ENCODE results near the gene UTS2R.

UTS2R gene

DNA sequence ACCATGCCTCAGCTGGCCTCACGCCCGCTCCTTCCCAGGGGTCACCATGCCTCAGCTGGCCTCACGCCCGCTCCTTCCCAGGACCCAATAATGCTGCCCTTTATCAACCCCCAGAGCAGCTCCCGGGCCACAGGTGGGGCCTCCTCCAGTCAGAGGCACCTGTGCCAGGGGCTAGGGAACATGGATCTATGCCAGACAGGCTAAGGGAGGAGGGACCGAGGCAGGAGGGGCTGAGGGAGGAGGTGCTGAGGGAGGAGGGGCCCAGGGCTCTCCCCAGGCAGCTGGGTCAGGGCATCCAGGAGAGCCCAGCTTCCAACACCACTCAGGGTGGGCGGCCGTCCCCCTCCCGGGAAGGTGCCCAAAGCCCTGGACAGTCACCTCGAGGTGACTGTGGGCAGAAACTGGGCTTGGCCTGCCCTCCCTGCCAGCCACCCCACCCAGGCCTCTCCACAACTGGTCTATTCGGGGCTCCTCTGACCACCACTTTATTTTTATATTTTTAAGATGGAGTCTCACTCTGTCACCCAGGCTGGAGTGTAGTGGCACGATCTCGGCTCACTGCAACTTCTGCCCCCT, 19.4 kb downstream of the UTS2R start:
- no peak for DNase-seq

DNA sequence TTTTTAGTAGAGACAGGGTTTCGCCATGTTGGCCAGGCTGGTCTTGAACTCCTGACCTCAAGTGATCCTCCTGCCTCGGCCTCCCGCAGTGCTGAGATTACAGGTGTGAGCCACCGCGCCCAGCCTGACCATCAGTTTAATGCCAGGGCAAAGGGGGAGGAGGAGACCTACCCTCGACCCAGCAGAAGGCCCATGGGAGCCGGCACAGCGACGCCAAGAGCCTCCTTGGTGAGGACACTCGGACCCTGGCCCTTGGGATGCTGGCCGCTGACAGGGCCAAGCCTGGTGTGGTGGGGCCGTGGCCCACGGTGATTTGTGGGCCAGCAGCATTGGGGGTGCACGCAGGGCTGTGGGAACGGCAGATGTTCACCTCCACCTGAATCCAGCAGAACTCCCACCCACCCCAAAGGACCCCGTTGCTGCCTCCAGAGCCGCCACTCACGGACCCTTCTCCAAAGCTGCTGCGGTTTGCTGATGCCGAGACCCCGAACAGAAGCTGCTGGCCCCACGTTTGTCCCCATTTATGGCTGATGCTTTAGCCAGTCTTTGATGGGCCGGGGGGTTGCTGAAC, 20.0 kb downstream of the UTS2R start:
- no peak for DNase-seq

DNA sequence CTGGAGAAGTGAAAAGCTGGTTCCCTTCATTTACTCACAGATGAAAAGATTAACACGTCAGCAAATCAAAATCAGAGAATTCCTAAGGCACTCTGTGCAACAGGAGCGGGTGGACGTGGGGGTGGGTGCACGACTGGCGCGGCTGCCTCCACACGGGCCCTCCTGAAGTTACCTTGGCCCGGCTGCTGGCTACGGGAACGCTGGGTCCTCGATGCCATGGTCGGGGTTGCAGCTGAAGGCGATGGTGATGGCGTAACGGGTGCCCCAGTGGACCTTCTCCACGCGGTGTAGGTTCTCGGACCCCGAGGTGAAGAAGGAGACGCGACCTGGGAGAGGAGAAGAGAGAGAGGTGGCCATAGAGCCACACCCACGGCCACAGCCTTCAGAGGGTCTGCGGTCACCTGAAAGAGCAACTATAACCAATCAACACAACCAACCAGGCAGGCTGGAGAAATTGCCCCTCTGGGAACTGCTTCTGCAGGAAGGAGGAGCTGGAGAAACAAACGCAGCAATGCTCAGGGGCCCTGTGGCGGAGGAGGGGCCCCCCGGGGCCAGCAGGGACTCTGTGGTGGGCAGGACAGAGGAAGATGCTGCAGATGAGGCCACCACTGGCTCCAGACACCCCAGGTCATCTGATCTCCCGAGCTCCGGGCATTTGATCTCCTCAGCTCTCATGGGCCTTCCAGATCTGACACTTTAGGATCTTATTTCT, 20.8 kb downstream of the UTS2R start:
- no peak for DNase-seq

DNA sequence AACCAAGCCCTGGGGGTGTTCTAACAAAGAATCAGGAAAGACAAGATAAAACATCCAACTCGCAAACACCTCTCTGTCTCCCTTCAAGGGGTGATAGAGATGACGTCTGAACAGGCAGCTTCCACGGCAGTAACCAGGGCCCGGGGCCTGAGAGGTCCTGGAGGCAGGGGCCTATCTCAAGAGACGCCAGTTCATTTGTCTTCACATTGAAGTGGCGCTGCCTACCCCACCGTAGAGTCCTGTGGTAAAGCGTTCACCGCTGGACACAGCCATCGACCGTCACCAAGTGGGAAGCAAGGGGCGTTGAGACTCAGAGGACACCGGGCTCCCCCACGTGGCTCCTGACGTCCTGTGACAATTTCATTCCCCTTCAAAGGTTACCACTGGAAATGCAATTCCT, 21.4 kb downstream of the UTS2R start:
- DNase-seq = no peak

DNA sequence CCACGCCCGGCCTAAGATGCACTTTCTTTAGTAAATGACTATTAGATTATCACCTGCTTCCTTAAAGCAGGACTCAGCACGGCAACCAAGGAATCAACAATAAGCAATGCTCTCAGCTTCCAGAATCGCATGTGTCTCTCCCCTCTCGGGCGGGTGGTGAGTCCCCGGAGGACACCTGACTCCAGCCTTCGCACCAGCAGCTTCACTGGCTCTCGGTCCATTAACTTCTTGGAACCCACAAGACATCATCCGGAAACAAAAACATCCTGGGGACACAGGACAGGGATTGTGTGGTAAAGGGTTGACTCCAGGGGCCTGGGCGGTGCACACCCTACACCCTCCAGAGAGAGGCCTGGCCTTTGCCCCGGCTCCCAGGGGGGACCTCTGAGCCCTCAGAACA, 22.7 kb downstream of the UTS2R start:
- DNase-seq = no peak

DNA sequence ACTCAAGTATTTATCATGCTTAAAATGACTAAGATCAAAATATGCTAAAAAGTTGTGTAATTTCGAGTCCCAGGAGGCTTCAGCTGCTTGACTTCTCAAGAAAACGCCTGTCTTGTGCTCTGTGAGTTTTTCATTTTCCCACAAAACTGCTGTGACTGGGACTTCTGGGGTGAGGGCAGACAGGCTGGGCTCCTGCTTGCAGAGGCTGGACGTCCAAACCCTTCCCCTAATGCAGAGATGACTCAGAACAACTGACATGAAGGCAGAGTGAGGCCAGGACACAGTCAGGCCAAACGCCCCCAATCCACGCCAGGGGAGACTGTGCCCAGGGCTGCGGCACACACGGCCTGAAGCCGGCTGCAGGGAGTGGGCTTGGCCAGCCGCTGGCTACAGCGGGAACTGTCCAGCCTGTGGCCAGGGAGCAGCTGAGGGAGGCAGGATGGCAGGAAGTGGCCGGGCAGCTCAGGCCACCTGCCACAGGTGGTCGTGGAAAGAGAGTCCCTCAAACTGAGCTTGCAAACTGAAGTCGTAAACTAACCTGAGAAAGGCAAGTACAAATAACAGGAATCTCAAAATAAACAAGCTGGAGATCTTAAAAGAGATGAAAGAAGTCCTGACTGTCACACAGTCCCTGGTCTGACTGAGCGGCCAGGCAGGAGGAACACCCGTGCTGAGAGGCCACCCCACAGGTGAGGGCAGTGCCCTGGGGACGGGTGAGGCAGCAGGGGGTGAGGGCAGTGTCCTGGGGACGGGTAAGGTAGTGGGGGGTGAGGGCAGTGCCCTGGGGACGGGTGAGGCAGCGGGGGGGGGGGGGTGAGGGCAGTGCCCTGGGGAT, 25.3 kb downstream of the UTS2R start:
- no peak for DNase-seq

DNA sequence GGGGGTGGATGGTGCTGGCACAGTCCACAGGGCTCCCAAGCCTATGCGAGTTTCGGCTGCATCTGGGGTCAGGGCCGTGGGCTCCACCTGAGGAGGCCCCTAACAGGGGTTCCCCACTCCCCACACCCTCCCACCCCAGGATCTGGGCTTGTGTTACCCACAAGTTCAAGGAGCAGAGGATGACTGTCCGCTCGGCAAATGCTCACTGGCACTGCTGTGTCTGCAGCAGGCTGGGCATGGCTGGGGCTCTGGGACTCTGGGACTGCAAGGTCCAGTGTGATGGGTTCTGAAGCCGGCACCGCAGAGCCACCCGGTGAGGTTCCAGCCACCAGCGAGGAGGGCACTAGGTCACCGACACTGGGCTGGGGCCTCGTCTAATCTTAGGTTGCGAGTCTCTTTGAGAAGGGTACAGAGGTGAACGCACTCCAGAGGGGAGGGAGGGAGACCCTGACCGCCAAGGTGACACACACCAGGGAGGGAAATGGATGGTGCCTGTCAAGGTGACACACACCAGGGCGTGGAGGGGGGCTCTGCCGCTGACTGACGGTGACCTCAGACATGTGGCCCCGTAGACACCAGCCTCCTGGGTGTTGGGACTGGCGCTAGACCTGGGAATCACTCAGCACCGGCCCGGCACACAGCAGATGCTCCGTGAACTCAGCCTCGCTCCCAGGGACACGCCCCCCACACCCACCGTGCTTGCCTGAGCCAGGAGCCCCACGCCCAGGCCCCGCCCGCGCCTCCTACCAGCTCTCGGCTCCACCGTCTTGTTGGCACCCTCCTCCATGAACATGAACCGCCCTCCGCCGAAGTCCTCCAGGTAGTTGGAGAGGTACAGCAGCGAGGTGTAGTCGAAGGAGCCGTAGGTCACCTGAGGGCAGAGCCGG, 26.1 kb downstream of the UTS2R start:
- no peak for DNase-seq

DNA sequence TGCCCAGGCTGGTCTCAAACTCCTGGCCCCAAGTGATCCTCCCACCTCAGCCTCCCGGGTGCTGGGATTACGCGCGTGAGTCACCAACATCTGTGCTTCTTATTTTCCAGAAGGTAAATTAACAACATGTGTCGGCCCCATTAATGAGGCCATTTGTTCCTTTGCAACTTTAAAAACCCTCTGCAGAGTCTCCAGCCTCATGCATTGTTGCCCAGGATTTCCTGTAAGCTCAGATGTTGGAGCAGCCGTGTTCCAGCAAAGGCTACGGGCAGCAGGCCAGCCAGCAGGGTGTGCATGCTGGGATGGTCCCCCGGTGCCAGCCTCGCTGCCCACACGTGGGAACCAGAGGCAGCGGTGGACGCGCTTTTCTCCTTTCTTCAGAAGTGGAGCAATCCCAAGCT, 27.5 kb downstream of the UTS2R start:
- no peak for DNase-seq

DNA sequence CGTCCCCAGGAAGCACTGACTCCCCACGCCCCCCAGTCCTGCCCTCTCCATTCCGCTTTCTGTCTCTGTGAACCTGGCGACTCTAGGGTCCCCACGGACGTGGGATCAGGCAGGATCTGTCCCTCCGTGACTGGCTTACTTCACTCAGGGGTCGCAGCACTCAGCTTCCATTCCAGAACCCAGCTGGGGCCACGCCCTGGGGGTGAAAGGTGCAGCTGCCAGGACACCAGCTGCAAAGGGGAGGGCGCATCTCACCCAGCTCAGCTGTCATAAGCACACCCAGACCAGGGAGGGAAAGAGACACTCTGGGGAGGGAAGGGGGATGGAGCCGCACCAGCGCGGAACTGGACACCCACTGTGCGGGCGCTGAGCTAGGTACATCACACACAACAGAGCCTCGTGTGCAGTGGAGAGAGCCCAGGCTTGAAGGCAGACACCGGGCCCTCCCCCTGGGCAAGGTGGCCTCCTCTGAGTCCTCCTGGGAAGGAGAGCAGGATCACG, 28.1 kb downstream of the UTS2R start:
- no peak for DNase-seq

DNA sequence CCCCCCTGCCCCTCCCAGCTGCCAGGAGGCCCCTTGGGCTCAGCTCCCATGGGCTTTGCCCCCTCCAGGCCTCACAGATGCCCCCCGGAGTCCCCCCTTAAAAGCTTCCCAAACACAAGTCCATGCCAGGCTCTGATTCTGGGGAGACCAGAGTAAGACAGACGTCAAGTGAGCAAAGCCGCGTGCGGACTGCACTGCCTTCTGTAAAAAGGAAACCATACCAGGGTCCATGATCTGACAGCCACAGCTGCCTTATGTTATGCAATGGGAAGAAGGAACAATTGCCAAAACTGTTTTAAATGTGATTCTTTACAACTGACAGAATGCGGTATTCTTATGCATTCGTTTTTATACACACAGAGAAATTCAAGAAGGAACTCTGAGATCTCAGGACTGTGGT, 28.6 kb downstream of the UTS2R start:
- no peak for DNase-seq

DNA sequence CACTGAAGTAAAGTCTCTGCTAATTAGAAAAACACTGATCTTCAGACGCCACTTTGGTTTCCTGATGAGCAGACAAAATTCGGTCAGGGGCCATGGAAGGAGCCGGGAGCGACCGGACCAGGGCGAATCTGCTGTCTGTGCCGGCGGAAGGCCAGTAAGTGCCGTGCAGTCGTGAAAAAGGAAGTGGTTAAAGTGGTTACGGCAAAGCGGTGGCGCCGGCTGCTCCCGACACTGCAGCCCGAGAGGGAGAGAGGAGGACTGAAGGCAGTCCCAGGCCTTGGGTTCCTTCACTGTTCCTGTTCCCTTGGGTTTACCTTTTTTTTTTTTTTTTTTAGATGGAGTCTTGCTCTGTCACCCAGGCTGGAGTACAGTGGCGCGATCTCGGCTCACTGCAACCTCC, 29.3 kb downstream of the UTS2R start:
- DNase-seq = peak in 1 of 4 experiments; percentile 21

DNA sequence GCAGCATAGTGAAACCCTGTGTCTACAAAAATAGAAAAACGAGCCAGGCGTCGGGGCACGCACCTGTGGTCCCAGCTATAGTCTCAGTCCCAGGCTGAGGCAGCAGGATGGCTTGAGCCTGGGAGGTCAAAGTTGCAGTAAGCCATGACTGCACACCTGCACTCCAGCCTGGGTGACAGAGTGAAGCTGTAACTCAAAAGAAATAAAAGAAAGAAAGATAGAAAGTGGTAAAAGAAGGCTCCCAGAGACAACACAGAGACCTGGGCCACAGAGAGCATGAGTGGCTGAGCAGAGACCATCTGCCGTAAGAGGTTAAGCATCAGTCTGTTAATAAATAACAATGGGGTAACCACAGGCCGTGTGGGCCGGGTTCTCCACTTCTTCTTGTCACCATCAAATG, 31.3 kb downstream of the UTS2R start:
- DNase-seq = no peak

DNA sequence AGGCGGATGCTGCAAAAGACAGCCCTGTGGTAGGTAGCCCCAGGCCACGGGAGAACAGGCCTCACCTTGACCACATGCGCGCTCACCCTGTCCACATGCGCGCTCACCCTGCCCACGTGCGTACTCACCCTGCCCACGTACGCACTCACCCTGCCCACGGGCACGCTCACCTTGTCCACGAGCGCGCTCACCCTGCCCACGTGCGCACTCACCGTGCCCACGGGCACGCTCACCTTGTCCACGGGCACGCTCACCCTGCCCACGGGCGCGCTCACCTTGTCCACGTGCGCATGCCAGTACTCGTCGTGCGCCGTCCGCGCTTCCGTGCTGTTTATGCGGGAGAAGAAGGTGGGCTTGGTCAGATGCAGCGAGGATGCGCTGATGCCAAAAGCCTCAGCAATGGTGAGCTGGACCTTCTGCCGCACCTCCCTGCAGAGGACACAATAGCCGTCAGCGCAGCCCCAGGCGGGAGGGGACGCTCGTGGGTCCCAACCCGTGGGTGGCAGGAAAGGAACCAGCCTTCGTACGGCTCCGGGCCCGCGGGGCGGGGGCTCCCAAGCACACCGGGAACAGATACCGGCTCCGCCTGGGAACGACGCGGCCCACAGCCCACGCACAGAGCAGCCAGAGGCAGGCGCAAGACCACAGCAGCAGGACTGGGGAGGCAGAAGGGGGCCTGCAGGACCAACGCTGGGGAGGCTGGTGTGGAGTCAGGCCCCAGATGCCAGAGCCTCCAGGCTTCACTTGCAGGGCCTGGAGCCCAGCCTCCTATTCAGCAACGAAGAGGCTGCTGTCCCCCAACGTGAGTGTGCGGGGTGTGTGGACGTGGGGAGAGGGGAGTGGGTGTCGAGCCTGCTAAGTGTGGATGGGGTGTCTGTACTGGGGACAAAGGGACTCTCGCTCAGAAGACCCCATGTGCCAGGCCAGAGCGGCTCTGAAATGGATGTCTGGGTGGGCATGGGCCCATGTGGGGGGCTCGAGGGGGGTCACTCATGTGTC, 32.4 kb downstream of the UTS2R start:
- DNase-seq = no peak

DNA sequence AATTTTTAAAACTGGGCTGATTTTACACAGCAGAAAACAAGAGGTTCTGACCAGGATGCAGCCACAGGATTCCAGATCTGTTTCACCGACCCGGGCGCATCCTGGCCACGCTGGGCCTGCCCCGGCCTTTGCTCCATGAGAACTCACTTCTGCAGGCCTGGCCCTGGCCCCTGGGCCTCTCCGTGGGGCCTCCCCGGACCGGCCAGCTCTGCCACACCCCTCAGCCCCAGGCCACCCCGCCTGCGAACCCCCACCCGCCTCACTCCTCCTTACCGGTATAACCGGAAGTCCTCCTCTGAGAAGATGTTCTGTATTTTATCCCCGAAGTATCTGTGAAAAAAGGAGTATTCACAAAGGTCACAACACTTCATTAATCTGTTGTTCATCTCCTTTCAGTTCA, 33.5 kb downstream of the UTS2R start:
- no peak for DNase-seq

DNA sequence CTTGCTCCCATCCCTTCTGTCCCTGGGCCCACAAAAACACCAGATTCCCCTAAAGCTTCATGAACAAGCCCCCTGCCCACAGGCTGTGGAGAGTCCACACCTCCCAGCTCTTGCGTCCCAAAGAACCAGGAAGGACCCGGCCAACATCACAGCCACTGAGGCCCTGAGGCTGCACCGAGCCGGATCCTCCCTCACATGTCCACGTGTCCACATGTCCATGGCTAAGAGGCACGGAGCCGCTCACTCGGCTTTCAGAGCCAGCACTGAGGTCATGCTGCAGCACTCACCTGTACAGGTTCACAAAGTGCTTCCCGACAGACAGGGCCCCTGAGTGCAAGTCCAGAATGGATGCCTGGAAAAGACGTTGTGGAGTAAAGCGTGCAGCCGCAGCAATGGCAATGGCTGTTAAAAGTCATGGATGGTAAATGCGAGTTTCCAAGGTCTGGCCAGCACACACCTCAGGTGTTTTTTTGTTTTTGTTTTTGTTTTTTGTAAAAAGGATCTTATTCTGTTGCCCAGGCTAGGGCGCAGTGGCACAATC, 34.6 kb downstream of the UTS2R start:
- no peak for DNase-seq

DNA sequence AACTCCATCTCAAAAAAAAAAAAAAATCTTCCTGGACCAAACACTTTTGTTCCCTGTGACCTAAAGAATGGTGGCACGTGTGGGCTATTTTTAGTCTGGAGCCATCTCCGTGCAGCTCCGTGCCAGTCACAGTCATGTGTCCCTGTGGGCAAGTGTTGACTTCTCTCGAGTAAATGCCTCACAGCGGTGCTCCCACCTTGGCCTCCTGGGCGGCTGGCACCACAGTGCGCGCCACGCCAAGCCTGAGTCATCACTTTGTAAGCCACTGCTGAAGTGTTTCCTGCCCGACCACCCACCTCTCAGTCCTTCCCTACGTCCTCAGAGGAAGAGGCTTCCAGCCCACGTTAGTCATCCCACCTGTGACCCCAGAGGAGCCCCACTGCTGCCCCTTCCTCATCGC, 35.7 kb downstream of the UTS2R start:
- no peak for DNase-seq

DNA sequence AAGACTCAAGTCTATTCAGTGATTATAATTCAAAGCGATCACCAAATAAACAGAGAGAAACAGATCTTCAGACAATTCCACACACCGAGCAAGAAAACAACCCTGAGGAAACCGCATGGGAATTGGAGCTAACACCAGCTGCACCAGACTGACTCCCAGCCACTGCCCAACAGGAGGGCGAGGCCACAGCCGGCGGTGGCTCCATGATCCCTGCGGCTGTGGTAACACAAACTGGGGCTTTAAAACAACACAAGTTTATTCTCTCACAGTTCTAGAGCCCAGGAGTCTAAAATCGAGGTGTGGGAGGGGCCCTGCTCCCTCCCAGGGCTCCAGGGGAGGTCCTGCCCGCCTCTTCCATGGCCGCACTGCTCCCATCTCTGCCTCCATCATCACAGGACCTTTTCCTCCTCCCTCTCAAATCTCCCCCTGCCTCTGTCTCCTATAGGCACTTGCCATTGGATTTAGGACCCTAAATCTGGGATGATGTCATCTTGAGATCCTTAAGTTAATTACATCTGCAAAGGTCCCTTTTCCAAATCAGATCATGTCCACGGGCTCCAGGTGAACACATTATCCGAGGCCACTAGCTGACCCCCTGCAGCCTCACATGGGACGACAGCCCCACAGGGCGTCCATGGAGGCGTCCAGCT, 36.8 kb downstream of the UTS2R start:
- no peak for DNase-seq

DNA sequence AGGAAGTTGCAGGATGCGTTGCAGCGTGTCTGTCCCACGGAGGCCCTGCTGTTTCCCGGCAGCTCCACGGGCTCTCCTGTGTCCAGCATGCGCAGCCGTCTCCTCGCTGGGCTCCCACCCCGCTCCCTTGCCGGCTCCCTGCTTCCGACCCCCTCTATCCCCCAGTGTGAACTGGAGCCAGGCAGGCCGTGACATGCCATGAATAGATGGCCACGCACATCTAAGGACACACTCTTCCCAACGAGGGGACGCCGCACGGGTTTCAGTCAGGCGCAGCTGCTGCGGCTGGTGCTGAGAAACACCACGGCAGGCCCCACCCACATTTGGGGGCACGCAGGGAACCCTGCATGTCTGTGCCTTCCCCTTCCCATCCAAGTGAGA, 37.4 kb downstream of the UTS2R start:
- DNase-seq = no peak

DNA sequence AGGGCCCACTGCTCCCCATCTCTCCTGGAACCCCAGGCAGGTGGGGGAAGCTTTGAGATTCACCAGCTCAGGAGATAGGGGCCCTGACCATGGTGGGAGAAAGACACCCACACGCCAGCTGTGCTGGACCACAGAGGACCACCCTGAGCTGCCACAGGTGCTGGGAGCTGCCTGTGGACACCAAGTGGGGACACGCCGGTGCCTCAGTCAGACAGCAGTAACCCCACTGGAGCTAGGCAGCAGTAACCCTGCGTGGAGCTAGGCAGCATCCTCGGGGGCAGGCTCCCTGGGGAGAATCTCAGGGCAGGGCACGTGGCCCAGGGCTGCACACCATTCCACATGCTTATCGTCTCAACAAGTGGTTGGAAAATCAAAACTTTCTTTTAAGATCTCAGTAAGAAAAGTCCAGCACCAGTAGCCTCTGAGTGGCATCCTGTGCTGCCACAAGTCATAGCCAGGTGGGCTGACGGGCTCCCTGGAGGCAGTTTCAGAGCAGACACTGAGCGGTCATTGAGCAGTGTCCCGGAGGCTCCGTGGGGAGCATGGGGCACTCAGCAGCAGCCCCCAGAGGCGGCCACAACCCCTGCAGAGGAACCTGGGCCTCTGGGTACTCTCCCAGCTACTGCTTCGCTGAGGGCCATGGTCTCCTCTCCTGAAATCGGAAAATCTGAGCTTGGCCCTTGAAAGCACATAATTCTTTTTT, 38.6 kb downstream of the UTS2R start:
- DNase-seq = no peak

Data from activated CD4-positive, CD25-positive, alpha-beta regulatory T cell (primary cell).